MCF 10A (cell line): ENCODE measurements around the gene MND1. TPM values are rescaled to one million over a fixed set of nuclear protein-coding genes. Genes with fewer than 3 reads are reported as not detected.

Source experiments
- BruUV-seq: library from RNA; stranded (reverse); fragments of 400-500 nt; replicated peaks from 2 replicates; lab custom pipeline; 2021; lab: Mats Ljungman, UMichigan
- CTCF ChIA-PET: fragments of 300-600 bp; sonication (Branson Sonifier 250); formaldehyde crosslinking; extraction: SDS; loops from one replicate; lab custom pipeline; 2021; ENCODE audit warnings: antibody characterized with exemption, inconsistent platforms; lab: Yijun Ruan, JAX
- POLR2A ChIA-PET: fragments of 300-600, 350-650 bp; sonication (Branson Sonifier 250); formaldehyde crosslinking; extraction: SDS; loops from one replicate; lab custom pipeline; 2020; ENCODE audit warnings: antibody characterized with exemption, inconsistent platforms; lab: Yijun Ruan, JAX
- DNase-seq: peaks from one replicate; pipeline ENCODE4 v3.0.0-alpha.2; 2018; ENCODE audit not compliant: unreplicated experiment
- H3K27ac Mint-ChIP-seq: one replicate; pipeline ENCODE4 v1.8.0; 2022; ENCODE audit warnings: mild to moderate bottlenecking, low read depth, mixed read lengths; ENCODE audit not compliant: unreplicated experiment
- H3K27me3 Mint-ChIP-seq: one replicate; pipeline ENCODE4 v1.8.0; 2022; ENCODE audit warnings: mixed read lengths; ENCODE audit not compliant: insufficient read depth, unreplicated experiment
- H3K36me3 Mint-ChIP-seq: one replicate; pipeline ENCODE4 v1.8.0; 2022; ENCODE audit warnings: mild to moderate bottlenecking, moderate library complexity, mixed read lengths; ENCODE audit not compliant: insufficient read depth, unreplicated experiment
- H3K4me1 Mint-ChIP-seq: one replicate; pipeline ENCODE4 v1.8.0; 2022; ENCODE audit warnings: mixed read lengths; ENCODE audit not compliant: insufficient read depth, unreplicated experiment
- H3K4me3 Mint-ChIP-seq: one replicate; pipeline ENCODE4 v1.8.0; 2022; ENCODE audit warnings: mild to moderate bottlenecking, moderate library complexity, mixed read lengths; ENCODE audit not compliant: unreplicated experiment
- H3K9me3 Mint-ChIP-seq: one replicate; pipeline ENCODE4 v1.8.0; 2022; ENCODE audit warnings: mixed read lengths; ENCODE audit not compliant: unreplicated experiment
- CTCF ChIP-seq: fragments of 200-600 bp; IDR thresholded peaks from one replicate; pipeline ENCODE4 v1.8.0; 2022; ENCODE audit warnings: antibody characterized with exemption, mild to moderate bottlenecking; ENCODE audit not compliant: unreplicated experiment
- intact Hi-C: fragments of 100-400 bp; cut with micrococcal nuclease; formaldehyde crosslinking; loops from 2 replicates; pipeline ENCODE4 v1.14.1; 2022
- total RNA-seq: library from RNA; stranded (reverse); gene quantifications from 2 replicates; pipeline ENCODE4 v1.2.3, GENCODE V29; 2022

MND1 gene
- total RNA-seq, 1 experiment from 2014 or later: 9.7 TPM

DNA sequence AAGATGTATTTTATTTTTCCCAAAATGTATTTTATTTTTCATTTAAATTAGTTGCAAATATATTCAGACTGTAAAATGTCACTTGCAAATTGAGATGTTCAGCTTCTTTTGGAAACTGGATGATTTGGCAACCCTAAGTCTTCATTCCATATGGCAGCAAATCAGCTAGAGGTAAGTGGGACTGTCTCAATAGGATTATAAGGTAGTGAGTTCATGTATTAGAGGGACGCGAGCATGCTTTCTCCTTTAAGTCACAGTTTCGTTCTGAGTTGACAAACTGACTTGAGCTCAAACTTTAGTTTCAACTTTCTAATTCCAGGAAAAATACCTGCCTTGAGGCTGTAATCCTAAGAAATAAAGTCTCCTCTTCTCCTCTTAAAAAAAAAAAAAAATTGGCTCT is 77.5 kb downstream of the MND1 start:
- H3K36me3 Mint-ChIP-seq: no peaks in the 10 kb centered on the region
- no TSS peak for BruUV-seq
- H3K9me3 Mint-ChIP-seq: no peaks in the 10 kb centered on the region
- ChIA-PET POLR2A (interaction anchor here (0.7 kb wide), 1 partner anchor 67 kb away, joined by 3 read pairs; no protein-coding TSS in a partner anchor), CTCF (interaction anchor here (1.2 kb wide), 1 partner anchor 24 kb away, joined by 3 read pairs; no protein-coding TSS in a partner anchor)
- H3K27me3 Mint-ChIP-seq: no peaks in the 10 kb centered on the region
- DNase-seq: no peak
- no peak overlapping the region for H3K4me3 Mint-ChIP-seq
- no peaks in the 10 kb centered on the region for H3K4me1 Mint-ChIP-seq
- intact Hi-C loops: no loop called here
- TF ChIP-seq CTCF: no peak
- no peak overlapping the region for H3K27ac Mint-ChIP-seq

GRCh38 chr4:153426207-153426885 is 81.9 kb downstream of the MND1 start:
- no peaks in the 10 kb centered on the region for H3K9me3 Mint-ChIP-seq
- H3K36me3 Mint-ChIP-seq: no peaks in the 10 kb centered on the region
- intact Hi-C loops: no loop called here
- BruUV-seq: no TSS peak
- H3K4me3 Mint-ChIP-seq: no peak overlapping the region
- H3K27me3 Mint-ChIP-seq: no peaks in the 10 kb centered on the region
- POLR2A ChIA-PET: no interaction called here
- CTCF ChIA-PET: interaction anchor here (0.7 to 1.3 kb wide), 3 partner anchors 82 to 320 kb away, joined by 3 to 4 read pairs (median 3); no protein-coding TSS in a partner anchor
- no peak overlapping the region for H3K27ac Mint-ChIP-seq
- DNase-seq: no peak
- no peak for TF ChIP-seq CTCF
- H3K4me1 Mint-ChIP-seq: peaks cover 6% of the 10 kb centered on the region

DNA sequence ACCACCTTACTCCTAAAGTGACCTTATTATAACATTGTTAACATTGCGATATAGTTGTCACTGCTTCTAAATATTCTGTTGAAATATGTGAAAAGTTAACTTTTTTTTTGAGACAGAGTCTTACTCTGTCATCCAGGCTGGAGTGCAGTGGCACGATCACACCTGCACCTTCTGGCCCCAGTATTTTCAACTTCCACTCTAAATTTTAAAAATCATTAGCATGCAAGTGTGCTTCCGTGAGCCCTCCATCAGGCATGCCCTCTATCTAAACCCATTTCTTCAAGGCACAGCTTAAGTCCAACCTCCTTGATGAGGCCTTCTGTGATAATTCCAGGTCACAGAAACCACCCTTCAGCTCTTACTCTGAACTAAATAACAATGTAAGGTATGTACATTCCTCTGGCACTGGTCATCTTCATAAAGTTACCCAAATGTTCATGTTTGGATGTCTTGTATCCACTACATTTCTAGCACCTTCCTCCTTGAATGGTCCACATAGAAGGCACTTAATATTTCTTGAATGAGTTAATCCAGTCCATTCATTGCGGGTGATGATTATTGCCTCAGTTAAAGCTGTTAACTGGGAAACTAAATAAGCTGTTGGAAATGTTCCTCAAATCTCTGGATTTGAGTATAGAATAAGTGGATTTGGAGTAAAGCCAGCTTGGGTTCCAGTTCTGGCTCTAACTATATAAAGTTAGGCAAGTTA is 83.0 kb downstream of the MND1 start:
- no peak for TF ChIP-seq CTCF
- Mint-ChIP-seq H3K9me3 (no peaks in the 10 kb centered on the region), H3K27ac (no peak overlapping the region), H3K4me3 (no peak overlapping the region), H3K4me1 (peaks cover 6% of the 10 kb centered on the region), H3K27me3 (no peaks in the 10 kb centered on the region), H3K36me3 (no peaks in the 10 kb centered on the region)
- BruUV-seq: no TSS peak
- intact Hi-C loops: no loop called here
- ChIA-PET POLR2A (no interaction called here), CTCF (interaction anchor here (0.6 to 1.3 kb wide), 5 partner anchors 9 to 348 kb away, joined by 3 to 5 read pairs (median 4); no protein-coding TSS in a partner anchor)
- DNase-seq: no peak

DNA sequence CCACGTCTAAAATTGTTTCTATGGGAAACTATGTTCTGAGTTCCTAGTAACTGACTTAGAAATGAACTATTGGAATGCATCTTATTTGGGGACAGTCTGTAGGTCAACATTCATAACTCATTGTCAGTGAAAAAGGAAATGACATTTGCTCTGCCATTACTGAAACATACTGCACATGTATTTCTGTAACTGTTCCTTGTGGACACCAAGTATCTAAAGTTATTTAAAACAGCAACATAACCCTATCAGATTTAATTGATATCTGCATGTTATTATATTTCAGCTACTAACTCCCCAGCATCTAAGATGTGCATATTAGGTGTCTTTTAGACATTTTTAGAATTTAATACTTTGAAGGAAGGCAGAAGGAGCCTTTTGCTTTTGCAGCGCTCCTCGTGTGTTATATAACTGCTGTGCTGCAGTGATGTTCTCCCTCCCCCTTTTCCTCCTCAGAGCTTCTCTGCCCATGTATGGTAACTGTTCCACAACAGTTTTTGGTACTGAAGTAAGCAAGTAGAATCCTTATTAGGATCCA is 84.5 kb downstream of the MND1 start:
- Mint-ChIP-seq H3K27me3 (no peaks in the 10 kb centered on the region), H3K27ac (no peak overlapping the region), H3K9me3 (no peaks in the 10 kb centered on the region), H3K4me3 (no peak overlapping the region), H3K4me1 (peaks cover 13% of the 10 kb centered on the region), H3K36me3 (no peaks in the 10 kb centered on the region)
- DNase-seq: no peak
- no peak for TF ChIP-seq CTCF
- no TSS peak for BruUV-seq
- POLR2A ChIA-PET: interaction anchor here (0.7 kb wide), 1 partner anchor 19 kb away, joined by 3 read pairs; no protein-coding TSS in a partner anchor
- CTCF ChIA-PET: interaction anchor here (0.6 to 1.0 kb wide), 3 partner anchors 30 to 321 kb away, joined by 3 to 4 read pairs (median 3); no protein-coding TSS in a partner anchor
- intact Hi-C loops: no loop called here
